Peyer's patch (tissue), 4 donors: ENCODE measurements around the gene AK1.

Experiments
- POLR2A ChIP-seq, 2 donors: fragments of 450-650 bp; IDR thresholded peaks; one replicate each; pipeline ENCODE4 v1.5.1; 2017; ENCODE audit warnings: antibody characterized with exemption in 2 of 2, mild to moderate bottlenecking in 2 of 2, moderate library complexity in 2 of 2
- TF ChIP-seq, protein P1 (sequence below), 6 experiments: fragments of 450-650 bp in 4 of 6; fragments of 200-600 bp in 2 of 6; sonication (generic) in 1 of 6; IDR thresholded peaks; one replicate each; pipeline ENCODE4 v1.5.1; 2017 to 2019; ENCODE audit warnings: antibody characterized with exemption in 6 of 6, mild to moderate bottlenecking in 3 of 6, moderate library complexity in 1 of 6

DNA sequence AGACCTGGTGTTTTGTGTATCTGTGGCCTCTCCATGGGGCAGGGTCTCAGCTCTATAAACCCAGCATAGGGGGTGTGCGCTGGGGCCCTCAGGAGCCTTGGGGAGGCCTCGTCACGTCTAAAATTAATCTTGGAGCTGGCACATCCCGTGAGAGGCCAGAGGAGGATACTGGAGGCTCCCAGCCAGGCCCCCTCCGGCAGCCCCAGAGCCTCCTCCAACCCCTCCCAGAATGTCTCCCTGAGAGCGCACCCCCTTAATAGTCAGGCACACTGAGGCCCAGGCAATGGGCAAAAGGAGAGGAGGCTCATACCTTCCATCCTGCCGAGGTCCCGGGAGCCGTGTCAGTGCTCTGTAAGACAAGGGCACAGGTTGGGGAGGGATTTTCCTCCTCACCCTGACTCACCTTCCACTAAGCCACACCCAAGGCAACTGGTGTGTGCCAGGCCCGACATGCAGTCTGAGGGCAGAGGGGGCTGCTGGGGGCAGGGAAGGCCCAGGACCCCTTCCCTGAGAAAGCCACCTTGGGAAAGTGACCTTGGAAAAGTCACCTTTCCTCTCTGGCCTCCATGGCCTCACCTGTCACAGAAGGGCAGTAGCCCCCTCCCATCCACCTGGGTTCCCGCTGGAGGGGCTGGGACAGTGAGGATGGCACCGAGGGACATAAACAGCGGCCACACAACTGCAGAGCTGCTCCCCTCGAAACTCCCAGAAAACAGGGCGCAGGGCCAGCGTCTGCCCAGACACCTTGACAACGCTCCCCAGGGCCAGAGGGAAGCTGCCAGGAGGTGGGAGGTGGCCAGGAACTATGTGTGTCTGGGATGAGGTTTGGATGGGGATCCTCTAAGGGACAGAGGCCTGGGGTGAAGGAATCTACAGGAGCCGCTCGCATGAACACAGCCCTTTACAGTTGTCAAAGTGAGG lies 2.9 kb downstream of the AK1 start:
- TF ChIP-seq, protein P1, sequence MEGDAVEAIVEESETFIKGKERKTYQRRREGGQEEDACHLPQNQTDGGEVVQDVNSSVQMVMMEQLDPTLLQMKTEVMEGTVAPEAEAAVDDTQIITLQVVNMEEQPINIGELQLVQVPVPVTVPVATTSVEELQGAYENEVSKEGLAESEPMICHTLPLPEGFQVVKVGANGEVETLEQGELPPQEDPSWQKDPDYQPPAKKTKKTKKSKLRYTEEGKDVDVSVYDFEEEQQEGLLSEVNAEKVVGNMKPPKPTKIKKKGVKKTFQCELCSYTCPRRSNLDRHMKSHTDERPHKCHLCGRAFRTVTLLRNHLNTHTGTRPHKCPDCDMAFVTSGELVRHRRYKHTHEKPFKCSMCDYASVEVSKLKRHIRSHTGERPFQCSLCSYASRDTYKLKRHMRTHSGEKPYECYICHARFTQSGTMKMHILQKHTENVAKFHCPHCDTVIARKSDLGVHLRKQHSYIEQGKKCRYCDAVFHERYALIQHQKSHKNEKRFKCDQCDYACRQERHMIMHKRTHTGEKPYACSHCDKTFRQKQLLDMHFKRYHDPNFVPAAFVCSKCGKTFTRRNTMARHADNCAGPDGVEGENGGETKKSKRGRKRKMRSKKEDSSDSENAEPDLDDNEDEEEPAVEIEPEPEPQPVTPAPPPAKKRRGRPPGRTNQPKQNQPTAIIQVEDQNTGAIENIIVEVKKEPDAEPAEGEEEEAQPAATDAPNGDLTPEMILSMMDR (IDR thresholded peaks at IDR 0.05), result no peak
- no peak for TF ChIP-seq POLR2A (IDR thresholded peaks at IDR 0.05)
